H9 (cell line): ENCODE data around the gene CCDC82. TPM values are rescaled to one million over a fixed set of nuclear protein-coding genes. Genes with fewer than 3 reads are reported as not detected.

Experiments used
- DNase-seq: peaks from one replicate; pipeline ENCODE4 v3.0.0-alpha.2; 2017
- H2AFZ ChIP-seq: one replicate; pipeline ENCODE4 v1.6.1; 2013; ENCODE audit warnings: mild to moderate bottlenecking, low read length, control low read depth, moderate library complexity
- H2AK5ac ChIP-seq: 2 replicates; pipeline ENCODE4 v1.6.1; 2013; ENCODE audit warnings: low read length, control low read depth, mixed read lengths; ENCODE audit not compliant: insufficient read length
- H2BK120ac ChIP-seq: one replicate; pipeline ENCODE4 v1.6.1; 2013; ENCODE audit warnings: low read depth, mild to moderate bottlenecking, low read length, control low read depth, inconsistent platforms; ENCODE audit not compliant: poor library complexity, severe bottlenecking
- H2BK12ac ChIP-seq: 2 replicates; pipeline ENCODE4 v1.6.1; 2013; ENCODE audit warnings: low read length, control low read depth, mixed read lengths, low read depth; ENCODE audit not compliant: insufficient read length
- H2BK15ac ChIP-seq: 2 replicates; pipeline ENCODE4 v1.6.1; 2013; ENCODE audit warnings: low read depth, low read length, control low read depth
- H2BK20ac ChIP-seq: one replicate; pipeline ENCODE4 v1.6.1; 2013; ENCODE audit warnings: low read depth, mild to moderate bottlenecking, low read length, control low read depth, inconsistent platforms; ENCODE audit not compliant: poor library complexity, severe bottlenecking
- H2BK5ac ChIP-seq: 2 replicates; pipeline ENCODE4 v1.6.1; 2013; ENCODE audit warnings: low read length, control low read depth, mixed read lengths; ENCODE audit not compliant: insufficient read length
- H3K14ac ChIP-seq: 2 replicates; pipeline ENCODE4 v1.6.1; 2013; ENCODE audit warnings: low read length, control low read depth; ENCODE audit not compliant: insufficient read depth
- H3K18ac ChIP-seq: 2 replicates; pipeline ENCODE4 v1.6.1; 2013; ENCODE audit warnings: low read depth, mild to moderate bottlenecking, mixed read lengths, low read length, control low read depth; ENCODE audit not compliant: insufficient read length
- H3K23ac ChIP-seq: 2 replicates; pipeline ENCODE4 v1.6.1; 2013; ENCODE audit warnings: low read length, control low read depth, mixed read lengths, low read depth; ENCODE audit not compliant: insufficient read length
- H3K23me2 ChIP-seq: 2 replicates; pipeline ENCODE4 v1.6.1; 2013; ENCODE audit warnings: low read depth, mild to moderate bottlenecking, mixed read lengths, low read length, control low read depth; ENCODE audit not compliant: insufficient read length, poor library complexity, severe bottlenecking
- H3K27ac ChIP-seq: 2 replicates; pipeline ENCODE4 v1.5.1; 2013; ENCODE audit warnings: low read length, control low read depth, mixed read lengths, low read depth; ENCODE audit not compliant: insufficient read length
- H3K27me3 ChIP-seq: 2 replicates; pipeline ENCODE4 v1.6.1; 2013; ENCODE audit warnings: low read length, control low read depth, inconsistent platforms; ENCODE audit not compliant: insufficient read depth
- H3K4ac ChIP-seq: 2 replicates; pipeline ENCODE4 v1.6.1; 2013; ENCODE audit warnings: low read depth, mild to moderate bottlenecking, control low read depth, inconsistent platforms, low read length, moderate library complexity
- H3K4me1 ChIP-seq: 2 replicates; pipeline ENCODE4 v1.6.1; 2013; ENCODE audit warnings: low read length, control low read depth, inconsistent platforms; ENCODE audit not compliant: insufficient read depth
- H3K4me2 ChIP-seq: 2 replicates; pipeline ENCODE4 v1.6.1; 2013; ENCODE audit warnings: low read length, control low read depth, mixed read lengths; ENCODE audit not compliant: insufficient read length, insufficient read depth
- H3K56ac ChIP-seq: 2 replicates; pipeline ENCODE4 v1.6.1; 2013; ENCODE audit warnings: low read depth, mild to moderate bottlenecking, mixed read lengths, low read length, control low read depth; ENCODE audit not compliant: insufficient read length
- H3K79me1 ChIP-seq: 2 replicates; pipeline ENCODE4 v1.6.1; 2013; ENCODE audit warnings: low read depth, mild to moderate bottlenecking, moderate library complexity, low read length, control low read depth, inconsistent platforms; ENCODE audit not compliant: insufficient read depth, poor library complexity, severe bottlenecking
- H3K79me2 ChIP-seq: 2 replicates; pipeline ENCODE4 v1.6.1; 2013; ENCODE audit warnings: low read length, control low read depth, inconsistent platforms; ENCODE audit not compliant: insufficient read depth
- H3K9ac ChIP-seq: 2 replicates; pipeline ENCODE4 v1.6.1; 2013; ENCODE audit warnings: low read length, control low read depth, mixed read lengths; ENCODE audit not compliant: insufficient read length; ENCODE audit errors: extremely low read depth
- H3K9me3 ChIP-seq: one replicate; pipeline ENCODE4 v1.6.1; 2013; ENCODE audit warnings: low read depth, low read length, inconsistent platforms; ENCODE audit not compliant: control insufficient read depth
- H3T11ph ChIP-seq: one replicate; pipeline ENCODE4 v1.6.1; 2013; ENCODE audit warnings: mild to moderate bottlenecking, low read length, control low read depth, inconsistent platforms
- H4K20me1 ChIP-seq: one replicate; pipeline ENCODE4 v1.6.1; 2013; ENCODE audit not compliant: control insufficient read depth, insufficient read length, insufficient read depth
- H4K5ac ChIP-seq: 2 replicates; pipeline ENCODE4 v1.6.1; 2013; ENCODE audit warnings: low read depth, mild to moderate bottlenecking, mixed read lengths, low read length, control low read depth; ENCODE audit not compliant: insufficient read length
- H4K8ac ChIP-seq: replicated peaks from 2 replicates; pipeline ENCODE4 v1.6.1; 2013; ENCODE audit warnings: low read length, control low read depth, mixed read lengths, low read depth; ENCODE audit not compliant: insufficient read length
- H4K91ac ChIP-seq: 2 replicates; pipeline ENCODE4 v1.6.1; 2013; ENCODE audit warnings: low read depth, mild to moderate bottlenecking, moderate library complexity, mixed read lengths, low read length, control low read depth; ENCODE audit not compliant: insufficient read length
- H3K27ac Mint-ChIP-seq, 3 experiments: 2 replicates in 2 of 3; 3 replicates in 1 of 3; pipeline ENCODE4 v1.8.0; 2020 to 2021; ENCODE audit warnings: mixed read lengths in 3 of 3, mild to moderate bottlenecking in 1 of 3, moderate library complexity in 1 of 3
- H3K27me3 Mint-ChIP-seq: 2 replicates; pipeline ENCODE4 v1.8.0; 2021; ENCODE audit warnings: low read depth, mild to moderate bottlenecking, moderate library complexity, mixed read lengths
- H3K36me3 Mint-ChIP-seq, 3 experiments: 2 replicates in 2 of 3; 3 replicates in 1 of 3; pipeline ENCODE4 v1.8.0; 2020 to 2021; ENCODE audit warnings: low read depth in 3 of 3, mixed read lengths in 3 of 3; ENCODE audit not compliant: insufficient read depth in 1 of 3
- H3K4me1 Mint-ChIP-seq, 2 experiments: 2 replicates each; pipeline ENCODE4 v1.8.0; 2020; ENCODE audit warnings: mixed read lengths in 2 of 2
- H3K4me3 Mint-ChIP-seq, 2 experiments: 2 replicates in 1 of 2; 3 replicates in 1 of 2; pipeline ENCODE4 v1.8.0; 2020 to 2021; ENCODE audit warnings: mild to moderate bottlenecking in 2 of 2, mixed read lengths in 2 of 2, moderate library complexity in 1 of 2
- H3K9me3 Mint-ChIP-seq, 2 experiments: 2 replicates in 1 of 2; 3 replicates in 1 of 2; pipeline ENCODE4 v1.8.0; 2020; ENCODE audit warnings: mild to moderate bottlenecking in 2 of 2, mixed read lengths in 2 of 2, moderate library complexity in 1 of 2
- WGBS: extraction: QIAGEN DNeasy Blood & Tissue Kit; methylation state at CpG from one replicate; pipeline ENCODE4 v1.1.7; 2013; ENCODE audit warnings: missing lambda C conversion rate, low lambda C conversion rate, mixed read lengths; ENCODE audit not compliant: insufficient read length; ENCODE audit errors: extremely low coverage; 5-methylcytosine and 5-hydroxymethylcytosine counted together
- total RNA-seq: library from RNA; stranded (reverse); gene quantifications from 2 replicates; pipeline ENCODE4 v1.2.1, GENCODE V29; 2021
- TF ChIP-seq, protein P1 (sequence below): fragments of 200-600 bp; sonication (generic); conservative IDR thresholded peaks from 3 replicates; pipeline ENCODE4 v1.8.0; 2021; ENCODE audit warnings: antibody characterized with exemption, mild to moderate bottlenecking

Gene CCDC82
- total RNA-seq, 1 experiment from 2014 or later: 17.4 TPM

- Histone ChIP-seq H3K27ac (no peak overlapping the region), H4K5ac (no peak overlapping the region), H2BK120ac (no peak overlapping the region), H3K79me2 (no peaks in the 10 kb centered on the region), H3K14ac (no peak overlapping the region), H3T11ph (no peak overlapping the region), H3K9ac (no peak overlapping the region), H3K4me2 (no peak overlapping the region), H2AFZ (no peak overlapping the region), H3K23me2 (no peaks in the 10 kb centered on the region), H3K56ac (no peak overlapping the region), H2BK15ac (no peak overlapping the region), H4K91ac (no peak overlapping the region), H3K18ac (no peak overlapping the region), H3K4me1 (no peaks in the 10 kb centered on the region), H3K4ac (no peak overlapping the region), H3K79me1 (no peaks in the 10 kb centered on the region), H4K20me1 (no peaks in the 10 kb centered on the region), H4K8ac (no peak overlapping the region), H3K9me3 (no peaks in the 10 kb centered on the region), H2BK5ac (no peak overlapping the region), H2AK5ac (no peak overlapping the region), H3K27me3 (no peaks in the 10 kb centered on the region), H3K23ac (no peak overlapping the region), H2BK20ac (no peak overlapping the region), H2BK12ac (no peak overlapping the region)
- no peaks in the 10 kb centered on the region for H3K9me3 Mint-ChIP-seq
- H3K4me3 Mint-ChIP-seq: no peak overlapping the region
- H3K27me3 Mint-ChIP-seq: no peaks in the 10 kb centered on the region
- TF ChIP-seq, protein P1, sequence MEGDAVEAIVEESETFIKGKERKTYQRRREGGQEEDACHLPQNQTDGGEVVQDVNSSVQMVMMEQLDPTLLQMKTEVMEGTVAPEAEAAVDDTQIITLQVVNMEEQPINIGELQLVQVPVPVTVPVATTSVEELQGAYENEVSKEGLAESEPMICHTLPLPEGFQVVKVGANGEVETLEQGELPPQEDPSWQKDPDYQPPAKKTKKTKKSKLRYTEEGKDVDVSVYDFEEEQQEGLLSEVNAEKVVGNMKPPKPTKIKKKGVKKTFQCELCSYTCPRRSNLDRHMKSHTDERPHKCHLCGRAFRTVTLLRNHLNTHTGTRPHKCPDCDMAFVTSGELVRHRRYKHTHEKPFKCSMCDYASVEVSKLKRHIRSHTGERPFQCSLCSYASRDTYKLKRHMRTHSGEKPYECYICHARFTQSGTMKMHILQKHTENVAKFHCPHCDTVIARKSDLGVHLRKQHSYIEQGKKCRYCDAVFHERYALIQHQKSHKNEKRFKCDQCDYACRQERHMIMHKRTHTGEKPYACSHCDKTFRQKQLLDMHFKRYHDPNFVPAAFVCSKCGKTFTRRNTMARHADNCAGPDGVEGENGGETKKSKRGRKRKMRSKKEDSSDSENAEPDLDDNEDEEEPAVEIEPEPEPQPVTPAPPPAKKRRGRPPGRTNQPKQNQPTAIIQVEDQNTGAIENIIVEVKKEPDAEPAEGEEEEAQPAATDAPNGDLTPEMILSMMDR: no peak
- DNase-seq: no peak
- H3K4me1 Mint-ChIP-seq: no peaks in the 10 kb centered on the region
- no CpG with 5 or more reads among the region's 1 CpG for WGBS
- H3K27ac Mint-ChIP-seq: no peak overlapping the region
- 0 out of 7 replicates have a peak, but pooled peaks cover 0 to 6% (median 0%) of the 10 kb centered on the region in 3 experiments for H3K36me3 Mint-ChIP-seq
These were observed 11.0 kb upstream of the CCDC82 start for GRCh38 chr11:96400697-96401096.
